Calu3 (cell line): Measurements from ENCODE around the gene CDK17. TPM values are rescaled to one million over a fixed set of nuclear protein-coding genes. Genes with fewer than 3 reads are reported as not detected.

ENCODE experiments used
- BruUV-seq: library from RNA; stranded (reverse); fragments of 400-500 nt; replicated peaks from 2 replicates; lab custom pipeline; 2021; lab: Mats Ljungman, UMichigan
- CTCF ChIA-PET: fragments of 300-600 bp; sonication (Branson Sonifier 250); formaldehyde crosslinking; loops from one replicate; lab custom pipeline; 2022; ENCODE audit warnings: antibody characterized with exemption; lab: Charles Lee
- DNase-seq: peaks from one replicate; pipeline ENCODE4 v3.0.0; 2022
- H3K27ac Mint-ChIP-seq: one replicate; pipeline ENCODE4 v1.8.0; 2022; ENCODE audit warnings: mixed read lengths; ENCODE audit not compliant: unreplicated experiment
- H3K27me3 Mint-ChIP-seq: one replicate; pipeline ENCODE4 v1.8.0; 2022; ENCODE audit warnings: mixed read lengths; ENCODE audit not compliant: unreplicated experiment
- H3K36me3 Mint-ChIP-seq: one replicate; pipeline ENCODE4 v1.8.0; 2022; ENCODE audit warnings: mild to moderate bottlenecking, moderate library complexity, mixed read lengths; ENCODE audit not compliant: insufficient read depth, unreplicated experiment
- H3K4me1 Mint-ChIP-seq: one replicate; pipeline ENCODE4 v1.8.0; 2022; ENCODE audit warnings: mild to moderate bottlenecking, low read depth, mixed read lengths; ENCODE audit not compliant: unreplicated experiment
- H3K4me3 Mint-ChIP-seq: one replicate; pipeline ENCODE4 v1.8.0; 2022; ENCODE audit warnings: mild to moderate bottlenecking, low read depth, moderate library complexity, mixed read lengths; ENCODE audit not compliant: unreplicated experiment
- H3K9me3 Mint-ChIP-seq: one replicate; pipeline ENCODE4 v1.8.0; 2022; ENCODE audit warnings: low read depth, mixed read lengths; ENCODE audit not compliant: unreplicated experiment
- CTCF ChIP-seq: fragments of 200-600 bp; IDR thresholded peaks from one replicate; pipeline ENCODE4 v1.8.0; 2022; ENCODE audit warnings: antibody characterized with exemption; ENCODE audit not compliant: unreplicated experiment
- intact Hi-C: fragments of 100-400 bp; cut with micrococcal nuclease; formaldehyde crosslinking; loops from one replicate; pipeline ENCODE4 v1.10.0; 2022; ENCODE audit not compliant: unreplicated experiment
- total RNA-seq: library from RNA; stranded (reverse); gene quantifications from 2 replicates; pipeline ENCODE4 v1.2.3, GENCODE V29; 2022

Gene CDK17
- total RNA-seq, 1 experiment from 2014 or later = 28.8 TPM

DNA sequence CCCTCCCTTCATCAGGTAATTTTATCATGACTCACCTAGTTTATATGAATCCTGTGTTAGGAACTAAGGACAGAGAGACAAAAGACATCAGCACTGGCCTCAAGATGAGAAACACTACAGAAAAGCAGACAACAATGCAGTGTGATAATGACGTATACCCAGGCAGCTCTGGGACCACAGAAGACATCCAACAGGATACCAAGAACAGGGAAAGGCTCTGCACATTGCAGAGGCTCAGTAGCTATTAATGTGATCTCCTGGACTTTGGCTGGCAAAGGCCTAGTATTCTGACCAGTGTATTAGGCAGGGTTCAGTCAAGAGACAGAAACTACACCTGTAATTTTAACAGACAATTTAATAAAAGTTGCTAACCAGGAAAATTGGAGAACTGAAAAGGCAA, 39.7 kb downstream of the CDK17 start:
- Mint-ChIP-seq H3K27me3 (no peaks in the 10 kb centered on the region), H3K9me3 (no peaks in the 10 kb centered on the region), H3K27ac (no peak overlapping the region), H3K4me3 (no peak overlapping the region), H3K4me1 (peaks cover 18% of the 10 kb centered on the region), H3K36me3 (no peaks in the 10 kb centered on the region)
- DNase-seq = no peak
- intact Hi-C loops = loop anchor here (5.0 kb wide), 1 partner anchor 37 kb away; no protein-coding TSS in a partner anchor
- BruUV-seq = no TSS peak
- TF ChIP-seq CTCF = no peak
- CTCF ChIA-PET = no interaction called here

DNA sequence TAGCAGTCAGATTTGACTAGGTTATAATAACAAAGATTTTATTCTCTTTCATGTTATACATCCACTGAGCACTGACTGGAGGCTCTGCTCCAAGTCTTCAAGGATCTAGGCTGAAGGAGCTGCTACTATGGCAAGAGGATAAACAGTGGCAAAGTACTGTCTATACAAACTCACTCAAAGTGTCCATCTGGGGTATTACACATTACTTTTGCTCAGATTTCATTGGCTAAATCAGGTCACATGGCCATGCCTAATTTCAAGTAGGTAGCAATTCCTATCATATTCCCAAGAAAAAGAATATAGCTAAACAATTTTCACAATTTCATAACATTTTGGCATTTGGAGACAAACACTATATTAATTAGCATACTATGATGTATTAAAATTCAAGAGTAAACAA, 40.9 kb downstream of the CDK17 start:
- no peak overlapping the region for H3K27ac Mint-ChIP-seq
- BruUV-seq = no TSS peak
- no peaks in the 10 kb centered on the region for H3K36me3 Mint-ChIP-seq
- intact Hi-C loops = no loop called here
- no peaks in the 10 kb centered on the region for H3K27me3 Mint-ChIP-seq
- CTCF ChIA-PET = no interaction called here
- peaks cover 22% of the 10 kb centered on the region for H3K4me1 Mint-ChIP-seq
- no peaks in the 10 kb centered on the region for H3K9me3 Mint-ChIP-seq
- no peak for DNase-seq
- TF ChIP-seq CTCF = no peak
- no peak overlapping the region for H3K4me3 Mint-ChIP-seq

GRCh38 chr12:96356831-96357230, 43.4 kb downstream of the CDK17 start:
- Mint-ChIP-seq H3K4me1 (peaks cover 18% of the 10 kb centered on the region), H3K27ac (no peak overlapping the region), H3K36me3 (no peaks in the 10 kb centered on the region), H3K4me3 (no peak overlapping the region), H3K9me3 (no peaks in the 10 kb centered on the region), H3K27me3 (no peaks in the 10 kb centered on the region)
- no TSS peak for BruUV-seq
- intact Hi-C loops = no loop called here
- no peak for DNase-seq
- CTCF ChIA-PET = interaction anchor here (1.1 kb wide), 1 partner anchor 74 kb away, joined by 3 read pairs; no protein-coding TSS in a partner anchor
- TF ChIP-seq CTCF = no peak

DNA sequence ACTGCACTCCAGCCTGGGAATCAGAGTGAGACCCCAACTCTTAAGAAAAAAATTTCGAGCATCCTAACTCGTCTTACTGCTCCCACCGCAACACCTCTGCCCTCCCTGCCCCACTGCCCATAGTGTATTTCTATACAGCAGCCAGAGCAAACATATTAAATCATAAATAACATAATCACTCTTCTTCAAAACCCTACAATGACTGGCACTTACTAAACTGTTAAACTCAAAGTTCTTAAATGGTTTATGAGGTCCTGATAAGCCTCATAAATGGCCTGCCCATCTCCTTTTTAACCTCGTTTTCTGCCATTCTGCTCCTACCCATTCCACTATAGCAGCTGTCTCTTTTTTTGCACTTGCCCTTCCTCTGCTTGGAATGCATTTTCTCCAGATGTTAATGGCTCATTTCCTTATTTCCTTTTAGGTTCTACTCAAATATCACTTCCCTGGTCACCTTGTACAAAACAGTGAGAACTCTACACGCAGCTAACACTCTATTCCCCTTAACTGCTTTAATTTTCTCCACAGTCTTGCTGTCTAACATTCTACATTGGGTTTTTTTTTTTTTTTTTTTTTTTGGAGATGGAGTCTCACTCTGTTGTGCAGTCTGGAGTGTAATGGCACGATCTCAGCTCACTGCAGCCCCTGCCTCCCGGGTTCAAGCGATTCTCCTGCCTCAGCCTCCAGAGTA, 45.2 kb downstream of the CDK17 start:
- no peak overlapping the region for H3K27ac Mint-ChIP-seq
- H3K9me3 Mint-ChIP-seq = no peaks in the 10 kb centered on the region
- CTCF ChIA-PET = interaction anchor here (0.7 to 0.8 kb wide), 2 partner anchors 19 to 244 kb away, joined by 4 read pairs; no protein-coding TSS in a partner anchor
- no peak for TF ChIP-seq CTCF
- no peaks in the 10 kb centered on the region for H3K27me3 Mint-ChIP-seq
- BruUV-seq = no TSS peak
- peaks cover 10% of the 10 kb centered on the region for H3K4me1 Mint-ChIP-seq
- DNase-seq = no peak
- intact Hi-C loops = no loop called here
- no peaks in the 10 kb centered on the region for H3K36me3 Mint-ChIP-seq
- H3K4me3 Mint-ChIP-seq = no peak overlapping the region
